ENCODE results near the gene ZNF280A.
"Not testable (repeated sequence)": the region's sequence is repeated elsewhere in the genome, so short reads cannot be mapped to it uniquely, and the experiment has no call there.

The ZNF280A gene

DNA sequence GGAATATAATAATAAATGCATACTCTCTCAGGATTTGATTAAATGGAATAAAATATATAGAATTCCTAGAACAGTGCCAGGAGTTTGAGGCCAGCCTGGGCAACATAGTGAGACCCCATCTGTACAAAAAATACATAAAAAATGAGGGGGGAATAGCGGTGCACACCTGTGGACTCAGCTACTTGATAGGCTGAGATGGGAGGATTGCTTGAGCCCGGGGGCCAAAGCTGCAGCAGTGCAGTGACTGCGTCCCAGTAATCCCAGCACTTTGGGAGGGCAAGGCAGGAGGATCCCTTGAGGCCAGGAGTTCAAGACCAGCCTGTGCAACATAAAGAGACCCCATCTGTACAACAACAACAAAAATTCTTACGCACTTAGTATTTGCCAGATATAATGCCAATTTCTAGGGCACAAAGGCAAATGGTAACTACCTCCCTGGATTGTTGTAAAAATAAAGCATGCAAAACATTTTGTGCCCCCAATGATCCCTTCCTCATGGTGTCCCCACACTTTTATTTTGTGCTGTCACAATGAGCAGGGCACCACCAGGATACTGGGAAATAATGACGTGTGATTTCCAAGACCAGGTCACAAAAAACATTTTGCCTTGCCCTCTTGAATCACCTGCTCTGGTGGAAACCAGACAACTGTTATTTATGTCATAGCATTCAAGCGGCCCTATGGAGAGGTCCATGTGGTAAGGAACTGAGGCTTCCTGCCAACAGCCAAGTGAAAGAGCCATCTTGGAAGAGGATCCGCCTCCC, 18.3 kb upstream of the ZNF280A start:
- DNase-seq = no peak

DNA sequence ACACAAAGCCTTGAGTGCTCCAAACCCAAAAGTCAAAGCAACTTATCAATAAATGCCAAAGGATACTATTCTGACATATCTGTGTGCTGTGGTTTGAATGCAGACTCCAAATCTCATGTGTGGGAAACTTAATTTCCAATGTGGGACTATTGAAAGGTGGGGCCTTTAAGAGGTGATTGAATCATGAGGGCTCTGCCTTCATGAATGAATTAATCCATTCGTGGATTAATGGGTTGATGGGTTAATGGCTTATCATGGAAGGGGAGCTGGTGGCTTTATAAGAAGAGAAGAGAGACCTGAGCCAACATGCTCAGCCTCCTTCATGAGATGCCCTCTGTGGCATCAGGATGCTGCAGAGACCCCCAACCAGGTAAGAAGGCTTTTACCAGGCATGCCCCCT, 16.8 kb upstream of the ZNF280A start:
- DNase-seq = no peak

- no peak for DNase-seq
Measured at GRCh38 chr22:22536515-22536914, 16.4 kb upstream of the ZNF280A start.

DNA sequence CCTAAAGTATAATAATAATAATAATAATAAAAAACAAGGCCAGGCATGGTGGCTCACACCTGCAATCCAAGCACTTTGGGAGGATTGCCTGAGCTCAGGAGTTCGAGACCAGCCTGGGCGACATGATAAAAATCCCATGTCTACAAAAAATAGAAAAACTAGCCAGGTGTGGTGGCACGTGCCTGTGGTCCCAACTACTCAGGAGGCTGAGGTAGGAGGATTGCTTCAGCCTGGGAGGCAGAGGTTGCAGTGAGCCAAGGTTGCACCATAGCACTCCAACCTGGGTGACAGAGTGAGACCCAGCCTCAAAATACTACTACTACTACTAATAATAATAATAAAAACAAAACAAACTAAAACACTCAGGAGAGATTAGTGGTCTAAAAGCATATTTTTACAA, 15.6 kb upstream of the ZNF280A start:
- DNase-seq = no peak

DNA sequence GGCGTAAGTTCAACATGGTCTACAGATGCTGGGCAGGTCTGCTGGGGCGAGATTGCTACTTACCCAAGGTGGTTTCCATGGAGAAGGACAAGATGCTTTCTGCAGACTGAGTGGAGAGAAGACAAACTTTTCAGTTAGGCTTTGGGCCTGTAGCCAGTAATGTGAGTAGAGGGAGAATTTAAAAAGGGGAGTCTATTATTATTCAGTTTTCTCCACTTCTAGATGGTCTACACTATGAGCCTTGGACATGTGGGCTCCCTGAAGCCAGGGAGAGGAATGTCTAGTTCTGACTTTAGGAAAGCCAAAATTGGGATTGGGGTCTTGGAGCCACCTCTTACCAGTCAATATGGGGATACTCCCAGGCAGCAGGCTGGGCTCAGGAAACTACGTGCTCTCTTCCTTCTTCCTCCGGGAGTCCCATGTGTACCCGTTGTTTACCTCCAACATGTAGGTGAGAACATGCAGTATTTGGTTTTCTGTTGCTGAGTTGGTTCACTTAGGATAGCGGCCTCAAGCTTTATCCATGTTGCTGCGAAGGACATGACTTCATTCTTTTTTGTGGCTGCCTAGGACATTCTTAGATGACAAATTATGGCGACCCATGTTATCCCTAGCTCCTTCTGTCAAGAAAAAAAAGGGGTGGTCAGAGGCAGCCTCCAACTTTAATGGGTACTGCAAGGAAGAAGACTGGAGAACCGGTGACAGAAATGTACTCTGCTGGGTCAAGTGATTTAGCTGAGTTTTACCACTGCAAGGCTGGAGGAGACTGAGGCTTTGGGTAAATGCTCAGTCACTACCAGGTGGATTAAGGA, 14.7 kb upstream of the ZNF280A start:
- DNase-seq = no peak

DNA sequence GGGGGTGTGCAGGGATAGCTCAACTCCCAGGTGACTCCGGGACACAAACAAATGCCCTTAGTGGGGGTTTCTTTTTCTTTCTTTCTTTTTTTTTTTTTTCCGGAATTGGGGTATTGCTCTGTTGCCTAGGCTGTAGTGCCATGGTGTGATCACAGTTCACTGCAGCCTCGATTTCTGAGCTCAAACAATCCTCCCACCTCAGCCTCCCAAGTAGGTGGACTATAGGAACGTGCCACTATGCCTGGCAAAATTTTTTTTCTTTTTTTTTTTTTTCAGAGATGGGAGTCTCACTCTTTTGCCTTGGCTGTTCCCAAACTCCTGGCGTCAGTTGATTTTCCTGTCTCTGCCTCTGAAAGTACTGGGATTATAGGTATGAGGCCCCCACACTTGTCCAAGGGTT, 13.8 kb upstream of the ZNF280A start:
- no peak for DNase-seq

GRCh38 chr22:22533417-22533816, 13.3 kb upstream of the ZNF280A start:
- DNase-seq = no peak

DNA sequence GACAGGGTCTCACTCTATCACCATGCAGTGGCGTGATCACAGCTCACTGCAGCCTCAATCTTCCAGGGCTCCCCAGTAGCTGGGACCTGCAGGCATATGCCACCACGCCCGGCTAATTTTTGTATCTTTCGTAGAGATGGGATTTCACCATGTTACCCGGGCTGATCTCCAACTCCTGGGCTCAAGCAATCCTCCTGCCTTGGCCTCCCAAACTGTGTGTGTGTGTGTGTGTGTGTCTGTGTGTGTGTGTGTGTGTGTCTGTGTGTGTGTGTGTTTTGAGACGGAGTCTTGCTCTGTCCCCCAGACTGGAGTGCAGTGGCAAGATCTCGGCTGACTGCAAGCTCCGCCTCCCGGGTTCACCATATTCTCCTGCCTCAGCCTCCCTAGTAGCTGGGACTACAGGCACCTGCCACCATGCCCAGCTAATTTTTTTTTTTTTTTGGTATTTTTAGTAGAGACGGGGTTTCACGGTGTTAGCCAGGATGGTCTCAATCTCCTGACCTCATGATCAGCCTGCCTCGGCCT, 12.5 kb upstream of the ZNF280A start:
- not testable (repeated sequence) for DNase-seq

- DNase-seq = no peak
Measured at GRCh38 chr22:22531770-22532546, 11.9 kb upstream of the ZNF280A start.

GRCh38 chr22:22528780-22529179, 8.7 kb upstream of the ZNF280A start:
- DNase-seq = no peak

DNA sequence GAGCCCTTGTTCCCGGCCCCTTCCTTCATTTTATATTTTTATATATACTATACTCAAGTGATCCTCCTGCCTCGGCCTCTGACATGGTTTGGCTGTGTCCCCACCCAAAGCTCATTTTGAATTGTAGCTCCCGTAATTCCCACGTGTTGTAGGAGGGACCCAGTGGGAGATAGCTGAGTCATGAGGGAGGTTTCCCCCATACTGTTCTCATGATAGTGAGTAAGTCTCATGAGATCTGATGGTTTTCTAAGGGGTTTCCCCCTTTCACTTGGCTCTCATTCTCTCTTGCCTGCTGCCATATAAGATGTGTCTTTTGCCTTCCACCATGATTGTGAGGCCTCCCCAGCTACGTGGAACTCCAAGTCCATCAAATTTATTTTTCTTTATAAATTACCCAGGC, 7.2 kb upstream of the ZNF280A start:
- DNase-seq = no peak

- no peak for DNase-seq
Measured at GRCh38 chr22:22526125-22526912, 6.2 kb upstream of the ZNF280A start.

- no peak for DNase-seq
Measured at GRCh38 chr22:22523494-22523893, 3.4 kb upstream of the ZNF280A start.

GRCh38 chr22:22521631-22522030, 1.6 kb upstream of the ZNF280A start:
- no peak for DNase-seq

DNA sequence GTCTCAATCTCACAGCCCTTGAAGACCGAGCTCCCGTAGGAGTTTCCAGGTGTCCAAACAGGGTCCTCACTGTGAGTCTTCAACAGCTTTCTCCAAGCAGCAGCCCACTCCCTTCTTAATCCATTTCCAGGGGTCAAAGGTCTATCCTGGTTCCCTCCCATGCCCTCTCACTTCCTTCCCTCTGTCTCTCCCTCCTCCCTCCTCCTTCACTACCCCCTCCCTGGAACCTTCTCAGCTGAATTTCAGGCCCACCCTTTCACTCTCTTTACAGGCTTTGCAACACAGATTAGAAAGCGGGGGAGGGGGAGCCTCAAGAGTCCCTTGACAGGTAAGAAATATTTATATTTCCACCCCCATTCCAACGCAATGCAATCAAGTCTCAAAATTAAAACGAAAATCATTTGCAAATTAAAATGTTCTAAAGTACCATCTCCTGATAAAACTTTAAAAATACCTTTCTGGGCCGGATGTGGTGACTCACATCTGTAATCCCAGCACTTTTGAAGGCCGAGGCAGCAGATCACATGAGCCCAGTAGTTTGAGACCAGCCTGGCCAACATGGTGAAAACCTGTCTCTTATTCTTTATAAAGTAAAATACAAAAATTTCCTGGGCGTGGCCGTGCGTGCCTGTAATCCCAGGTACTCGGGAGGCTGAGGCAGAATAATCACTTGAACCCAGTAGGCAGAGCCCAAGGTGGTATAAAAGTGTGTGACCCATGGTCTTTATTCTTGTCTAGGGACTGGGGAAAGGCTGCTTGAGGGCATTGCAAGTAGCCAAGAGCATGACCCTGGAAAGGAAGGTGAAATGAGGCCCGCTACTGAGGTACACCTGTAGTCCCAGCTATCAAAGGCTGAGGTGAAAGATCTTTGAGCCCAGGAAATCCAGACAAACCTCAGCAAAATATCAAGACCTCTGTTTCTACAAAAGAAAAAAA, 865 bp upstream of the ZNF280A start:
- no peak for DNase-seq

- no peak for DNase-seq
Measured at GRCh38 chr22:22519591-22519990, 479 bp downstream of the ZNF280A start.

- no peak for DNase-seq
Measured at GRCh38 chr22:22516992-22517391, 3.1 kb downstream of the ZNF280A start.

DNA sequence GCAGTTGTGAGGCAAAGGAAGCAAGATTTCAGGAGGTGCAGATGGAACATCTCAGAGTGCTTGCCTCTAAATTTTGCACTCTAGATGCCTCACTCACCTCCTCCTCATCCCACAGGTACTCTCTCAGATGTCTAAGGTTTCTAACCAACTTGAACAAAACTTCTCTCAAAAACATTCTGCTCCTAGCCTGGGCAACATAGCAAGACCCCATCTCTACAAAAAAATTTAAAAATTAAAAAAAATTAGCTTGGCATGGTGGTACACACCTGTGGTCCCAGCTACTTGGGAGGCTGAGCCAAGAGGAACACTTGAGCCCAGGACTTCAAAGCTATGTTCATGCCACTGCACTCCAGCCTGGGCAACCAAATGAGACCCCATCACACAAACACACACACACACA, 4.2 kb downstream of the ZNF280A start:
- DNase-seq = no peak

- not testable (repeated sequence) for DNase-seq
Measured at GRCh38 chr22:22514431-22514830, 5.6 kb downstream of the ZNF280A start.

DNA sequence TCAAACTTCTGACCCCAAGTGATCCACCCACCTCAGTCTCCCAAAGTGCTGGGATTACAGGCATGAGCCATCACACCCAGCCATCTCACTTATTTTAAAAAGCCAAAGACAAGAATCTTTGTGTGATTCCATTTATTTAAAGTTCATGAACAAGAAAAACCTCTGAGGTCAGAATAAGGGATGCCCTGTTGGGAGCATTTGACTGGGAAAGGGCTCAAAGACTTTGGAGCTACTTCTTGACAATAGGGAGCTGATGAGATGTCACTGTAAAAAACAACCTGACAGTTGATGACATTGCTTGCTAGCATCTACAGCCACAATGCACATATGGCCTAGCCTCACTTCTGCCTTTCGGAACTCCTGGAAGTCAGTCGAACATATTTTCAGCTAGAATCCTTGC, 6.5 kb downstream of the ZNF280A start:
- no peak for DNase-seq

GRCh38 chr22:22512951-22513350, 7.1 kb downstream of the ZNF280A start:
- DNase-seq = no peak

All from activated effector memory CD4-positive, alpha-beta T cell treated with anti-CD3 and anti-CD28 coated beads, Interleukin-2, amount 50 U/mL, for 16 hours (primary cell).